Measurements from ENCODE around the gene TAX1BP3. TPM values are rescaled to one million over a fixed set of nuclear protein-coding genes. Genes with fewer than 3 reads are reported as not detected.

The TAX1BP3 gene
- total RNA-seq, 1 donor from 2014 or later, result 29.4 TPM

DNA sequence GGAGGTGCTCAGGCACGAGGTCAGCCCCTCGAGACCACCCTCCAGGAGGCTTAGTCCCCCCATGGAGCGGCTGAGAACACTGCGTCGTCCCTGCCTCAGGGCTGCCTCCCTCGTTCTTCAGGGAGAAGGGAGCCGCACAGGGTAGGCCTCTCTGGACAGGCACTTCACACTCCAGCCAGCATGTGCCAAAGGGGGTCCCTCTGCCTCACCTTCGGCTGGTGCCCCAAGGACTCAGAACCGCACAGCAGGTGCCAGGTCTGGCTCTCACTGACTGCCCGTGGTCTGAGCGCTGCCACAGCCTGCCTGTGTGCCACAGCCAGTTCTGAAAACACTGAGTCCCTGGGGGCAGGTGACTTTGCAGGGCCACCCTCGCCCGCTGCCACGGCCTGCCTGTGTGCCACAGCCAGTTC lies 20.5 kb upstream of the TAX1BP3 start:
- intact Hi-C loops (cut with micrococcal nuclease), result no loop called here

- intact Hi-C loops (cut with micrococcal nuclease), result no loop called here
These were observed 19.7 kb upstream of the TAX1BP3 start for GRCh38 chr17:3688027-3688553.

GRCh38 chr17:3685174-3685573 lies 16.8 kb upstream of the TAX1BP3 start:
- intact Hi-C loops (cut with micrococcal nuclease), result no loop called here

DNA sequence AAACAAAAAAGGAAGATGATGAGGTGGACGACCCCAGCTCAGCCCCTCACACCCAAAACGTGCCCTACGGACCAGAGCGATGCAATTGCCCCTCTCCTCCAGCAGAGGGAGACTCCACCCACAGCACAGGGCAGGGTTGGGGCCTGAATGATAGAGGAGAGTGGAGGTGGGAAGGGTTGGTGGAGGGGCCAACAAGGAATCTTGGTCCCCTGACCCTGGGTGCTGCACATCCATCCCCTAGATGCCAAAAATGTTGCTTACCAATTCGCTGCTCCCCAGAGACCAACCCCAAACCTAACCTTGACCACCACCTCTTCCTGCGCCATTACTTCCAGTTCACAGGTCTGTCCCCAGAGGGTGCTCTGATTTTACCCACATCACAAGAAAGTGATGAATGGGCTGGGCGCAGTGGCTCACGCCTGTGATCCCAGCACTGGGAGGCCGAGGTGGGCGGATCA lies 14.7 kb upstream of the TAX1BP3 start:
- intact Hi-C loops (cut with micrococcal nuclease), result loop anchor here (2.0 kb wide), 2 partner anchors 40 to 144 kb away; partner anchors contain the start of gene HASPIN

DNA sequence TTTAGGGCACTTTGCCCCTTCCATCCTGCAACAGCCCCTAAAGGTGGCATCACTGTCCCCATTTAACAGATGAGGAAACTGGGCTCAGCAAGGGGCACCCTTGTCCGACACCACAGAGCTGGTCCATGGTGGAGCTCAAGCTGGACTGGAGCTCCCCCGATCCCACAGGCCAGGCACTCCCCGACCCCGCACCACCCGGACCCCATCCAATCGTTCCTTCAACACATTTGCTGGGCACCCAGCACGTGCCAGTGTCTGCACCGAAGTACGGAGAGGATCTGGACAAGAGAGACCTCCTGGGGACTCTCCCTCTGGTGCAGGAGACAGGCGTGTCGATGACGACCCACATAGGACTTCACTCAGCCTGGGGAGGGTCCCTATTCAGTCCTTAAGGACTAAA lies 13.7 kb upstream of the TAX1BP3 start:
- intact Hi-C loops (cut with micrococcal nuclease), result loop anchor here (2.0 kb wide), 2 partner anchors 41 to 145 kb away; partner anchors contain the start of gene HASPIN

DNA sequence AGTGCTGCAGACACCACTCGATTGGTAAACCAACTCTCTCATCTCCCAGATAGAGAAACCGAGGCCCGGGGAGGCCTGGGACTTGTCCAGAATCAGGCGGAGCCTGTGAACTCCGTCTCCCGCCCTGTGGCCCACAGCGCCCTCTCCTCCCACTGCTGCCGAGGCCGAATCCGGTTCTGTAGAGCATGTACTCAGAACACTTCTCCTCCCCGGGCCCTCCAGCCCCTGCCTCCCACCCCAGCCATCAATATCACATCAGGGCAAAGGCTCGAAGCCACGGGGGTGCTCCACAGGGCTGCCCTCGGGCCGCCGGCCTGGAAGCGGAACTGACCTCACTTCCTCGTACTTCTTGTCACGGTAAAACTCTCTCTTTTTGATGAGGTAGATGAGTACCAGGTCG lies 13.2 kb upstream of the TAX1BP3 start:
- intact Hi-C loops (cut with micrococcal nuclease), result no loop called here

- intact Hi-C loops (cut with micrococcal nuclease), result no loop called here
These were observed 12.7 kb upstream of the TAX1BP3 start for GRCh38 chr17:3681057-3681456.

- intact Hi-C loops (cut with micrococcal nuclease), result no loop called here
These were observed 11.3 kb upstream of the TAX1BP3 start for GRCh38 chr17:3679531-3680126.

- intact Hi-C loops (cut with micrococcal nuclease), result no loop called here
These were observed 10.6 kb upstream of the TAX1BP3 start for GRCh38 chr17:3678821-3679530.

GRCh38 chr17:3678095-3678820 lies 9.9 kb upstream of the TAX1BP3 start:
- intact Hi-C loops (cut with micrococcal nuclease), result no loop called here

- intact Hi-C loops (cut with micrococcal nuclease), result no loop called here
These were observed 7.5 kb upstream of the TAX1BP3 start for GRCh38 chr17:3675886-3676285.

GRCh38 chr17:3672571-3672970 lies 4.2 kb upstream of the TAX1BP3 start:
- intact Hi-C loops (cut with micrococcal nuclease), result no loop called here

DNA sequence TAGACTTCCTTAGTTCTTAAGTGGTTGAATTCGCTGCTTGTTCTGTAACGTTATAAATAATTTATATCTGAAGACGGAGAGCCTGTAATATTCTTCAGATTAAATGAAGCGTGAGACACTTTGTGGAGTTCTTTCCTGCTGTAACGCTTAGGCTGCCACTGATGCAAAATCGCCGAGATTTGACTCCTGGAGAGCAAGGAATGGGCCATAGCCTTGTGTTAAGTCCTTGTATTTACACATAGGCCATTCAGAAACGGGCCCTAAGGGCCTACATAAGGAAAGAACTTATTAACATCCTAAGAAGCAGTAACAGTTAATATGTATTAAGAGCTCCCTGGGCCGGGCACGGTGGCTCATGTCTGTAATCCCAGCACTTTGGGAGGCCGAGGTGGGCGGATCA lies 1.2 kb upstream of the TAX1BP3 start:
- intact Hi-C loops (cut with micrococcal nuclease), result loop anchor here (5.0 kb wide), 2 partner anchors 43 to 223 kb away; partner anchors contain the start of gene CAMKK1

GRCh38 chr17:3669085-3669347 lies 638 bp upstream of the TAX1BP3 start:
- intact Hi-C loops (cut with micrococcal nuclease), result loop anchor here (5.0 kb wide), 2 partner anchors 43 to 223 kb away; partner anchors contain the start of gene CAMKK1

DNA sequence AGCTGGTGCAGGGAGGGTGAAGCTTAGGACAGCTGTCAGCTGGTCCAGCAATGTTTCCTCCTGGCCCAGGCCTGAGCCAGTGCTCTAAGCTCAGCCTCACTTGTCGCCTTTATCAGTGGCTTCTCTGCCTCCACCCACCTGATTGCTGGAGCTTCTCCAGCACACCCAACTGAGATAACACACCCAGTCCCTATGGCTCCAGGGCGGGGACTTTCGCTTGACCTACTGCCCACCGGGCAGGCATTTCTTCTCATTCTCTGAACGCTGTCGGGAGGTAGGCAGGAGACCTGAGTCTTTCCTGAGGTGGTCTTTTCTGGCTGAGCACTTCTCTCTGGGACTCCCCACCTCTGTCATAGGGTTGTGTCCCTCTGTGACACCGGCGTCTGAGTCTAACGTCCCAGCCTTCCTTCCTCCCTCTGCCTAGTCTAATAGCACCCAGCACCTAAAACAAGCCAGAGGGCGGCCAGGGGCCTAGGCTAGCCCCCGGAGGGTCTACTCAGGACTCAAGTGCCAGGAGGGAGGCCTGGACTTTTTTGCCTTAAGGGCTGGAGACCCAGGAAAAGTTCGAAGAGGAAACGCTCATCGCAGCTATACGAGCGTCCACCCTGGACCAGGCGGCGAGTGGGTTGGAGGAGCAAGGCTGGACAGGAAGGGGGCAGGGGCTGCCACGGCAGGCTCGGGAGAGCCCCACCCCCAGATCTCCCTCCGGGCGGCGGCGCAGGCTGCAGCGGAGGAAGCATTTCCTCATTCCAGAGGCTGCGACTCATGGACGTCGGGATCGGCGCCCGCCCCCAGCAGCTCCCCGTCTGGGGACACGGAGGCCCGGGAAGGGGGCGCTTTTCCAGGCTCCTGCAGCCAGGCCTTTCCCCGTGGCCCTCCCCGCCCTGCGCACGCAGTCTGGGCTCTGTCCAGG lies 756 bp downstream of the TAX1BP3 start:
- intact Hi-C loops (cut with micrococcal nuclease), result loop anchor here (1.0 to 5.0 kb wide), 4 partner anchors 31 to 225 kb away; partner anchors contain the start of genes CAMKK1, CTNS, HASPIN and SHPK

DNA sequence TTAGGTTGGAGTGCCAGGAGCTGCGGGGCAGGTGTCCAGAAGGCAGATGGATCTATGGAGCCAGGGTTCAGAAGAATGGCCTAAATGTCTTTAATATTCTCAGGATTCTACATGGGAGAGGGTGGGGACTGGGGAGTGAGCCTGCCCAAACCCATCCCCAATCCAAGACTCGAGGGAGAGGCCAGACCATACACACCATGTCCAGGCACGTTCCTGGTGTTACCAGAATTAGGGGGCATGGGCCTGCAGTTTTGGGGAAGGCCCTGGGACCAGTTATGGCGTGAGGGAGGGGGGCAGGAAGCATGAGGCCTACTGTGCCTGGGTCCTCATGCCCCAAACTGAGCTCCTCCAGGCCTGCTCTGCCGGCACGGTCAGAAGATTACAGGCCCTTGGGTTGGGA lies 1.9 kb downstream of the TAX1BP3 start:
- intact Hi-C loops (cut with micrococcal nuclease), result loop anchor here (5.0 kb wide), 2 partner anchors 46 to 226 kb away; partner anchors contain the start of gene CAMKK1

- intact Hi-C loops (cut with micrococcal nuclease), result loop anchor here (5.0 kb wide), 2 partner anchors 46 to 226 kb away; partner anchors contain the start of gene CAMKK1
These were observed 2.5 kb downstream of the TAX1BP3 start for GRCh38 chr17:3665834-3666233.

GRCh38 chr17:3663102-3664011 lies 5.0 kb downstream of the TAX1BP3 start:
- intact Hi-C loops (cut with micrococcal nuclease), result loop anchor here (1.0 kb wide), 1 partner anchor 23 kb away; no protein-coding TSS in a partner anchor

GRCh38 chr17:3660311-3660891 lies 8.0 kb downstream of the TAX1BP3 start:
- intact Hi-C loops (cut with micrococcal nuclease), result no loop called here
